Neural progenitor cell (in vitro differentiated cells): ENCODE measurements around the gene FAT4. TPM values are rescaled to one million over a fixed set of nuclear protein-coding genes. Genes with fewer than 3 reads are reported as not detected.

Source experiments
- DNase-seq: peaks from one replicate; pipeline ENCODE4 v3.0.0-alpha.2; 2016; ENCODE audit warnings: low spot score
- H2AFZ ChIP-seq: fragments of 200-600 bp; sonication (generic); replicated peaks from 2 replicates; pipeline ENCODE4 v1.6.1; 2016; ENCODE audit warnings: antibody characterized with exemption
- H3F3A ChIP-seq: fragments of 200-600 bp; sonication (generic); 2 replicates; pipeline ENCODE4 v1.6.1; 2016; ENCODE audit warnings: antibody characterized with exemption, low read depth
- H3K27ac ChIP-seq: fragments of 200-600 bp; sonication (generic); 2 replicates; pipeline ENCODE4 v1.5.1; 2016; ENCODE audit warnings: mild to moderate bottlenecking
- H3K27me3 ChIP-seq: fragments of 200-600 bp; sonication (generic); 2 replicates; pipeline ENCODE4 v1.6.1; 2016; ENCODE audit warnings: mild to moderate bottlenecking, moderate library complexity
- H3K36me3 ChIP-seq: fragments of 200-600 bp; sonication (generic); 2 replicates; pipeline ENCODE4 v1.5.1; 2016
- H3K4me1 ChIP-seq: fragments of 200-600 bp; sonication (generic); 2 replicates; pipeline ENCODE4 v1.6.1; 2016; ENCODE audit warnings: mixed run types
- H3K4me2 ChIP-seq: fragments of 200-600 bp; sonication (generic); 2 replicates; pipeline ENCODE4 v1.6.1; 2016
- H3K4me3 ChIP-seq: fragments of 200-600 bp; sonication (generic); 2 replicates; pipeline ENCODE4 v1.5.1; 2016
- H3K79me2 ChIP-seq: fragments of 200-600 bp; sonication (generic); 2 replicates; pipeline ENCODE4 v1.6.1; 2016; ENCODE audit warnings: low read depth
- H3K9ac ChIP-seq: fragments of 200-600 bp; sonication (generic); 2 replicates; pipeline ENCODE4 v1.6.1; 2016
- H3K9me3 ChIP-seq: fragments of 200-600 bp; sonication (generic); 2 replicates; pipeline ENCODE4 v1.5.1; 2016; ENCODE audit warnings: low read depth
- H4K20me1 ChIP-seq: fragments of 200-600 bp; sonication (generic); 2 replicates; pipeline ENCODE4 v1.6.1; 2016; ENCODE audit warnings: low read depth
- H3K27ac Mint-ChIP-seq: 3 replicates; pipeline ENCODE4 v1.8.0; 2021; ENCODE audit warnings: mixed read lengths
- H3K27me3 Mint-ChIP-seq: 2 replicates; pipeline ENCODE4 v1.8.0; 2022; ENCODE audit warnings: low read depth, mild to moderate bottlenecking, inconsistent platforms, moderate library complexity, mixed read lengths; ENCODE audit not compliant: insufficient read depth
- H3K36me3 Mint-ChIP-seq: 3 replicates; pipeline ENCODE4 v1.8.0; 2021; ENCODE audit warnings: mixed read lengths
- H3K4me1 Mint-ChIP-seq: 3 replicates; pipeline ENCODE4 v1.8.0; 2021; ENCODE audit warnings: mixed read lengths
- H3K4me3 Mint-ChIP-seq: 3 replicates; pipeline ENCODE4 v1.8.0; 2021; ENCODE audit warnings: mild to moderate bottlenecking, moderate library complexity, mixed read lengths
- H3K9me3 Mint-ChIP-seq: 3 replicates; pipeline ENCODE4 v1.8.0; 2020; ENCODE audit warnings: mixed read lengths
- CTCF ChIP-seq: fragments of 200-600 bp; sonication (generic); IDR thresholded peaks from 2 replicates; pipeline ENCODE4 v1.5.1; 2017; ENCODE audit warnings: antibody characterized with exemption, mild to moderate bottlenecking
- EZH2 ChIP-seq: fragments of 200-600 bp; sonication (generic); IDR thresholded peaks from 2 replicates; pipeline ENCODE4 v1.6.1; 2017; ENCODE audit warnings: antibody characterized with exemption, mild to moderate bottlenecking, moderate library complexity
- EZH2phosphoT487 ChIP-seq: fragments of 200-600 bp; sonication (generic); IDR thresholded peaks from 2 replicates; pipeline ENCODE4 v1.6.1; 2017; ENCODE audit warnings: antibody characterized with exemption
- total RNA-seq: library from RNA; depleted of rRNA; stranded (reverse); fragments of >200 nt; gene quantifications from 2 replicates; pipeline ENCODE4 v1.2.3, GENCODE V29; 2015; ENCODE audit warnings: low replicate concordance

FAT4 gene
- total RNA-seq, 1 donor from 2014 or later = 8.5 TPM

DNA sequence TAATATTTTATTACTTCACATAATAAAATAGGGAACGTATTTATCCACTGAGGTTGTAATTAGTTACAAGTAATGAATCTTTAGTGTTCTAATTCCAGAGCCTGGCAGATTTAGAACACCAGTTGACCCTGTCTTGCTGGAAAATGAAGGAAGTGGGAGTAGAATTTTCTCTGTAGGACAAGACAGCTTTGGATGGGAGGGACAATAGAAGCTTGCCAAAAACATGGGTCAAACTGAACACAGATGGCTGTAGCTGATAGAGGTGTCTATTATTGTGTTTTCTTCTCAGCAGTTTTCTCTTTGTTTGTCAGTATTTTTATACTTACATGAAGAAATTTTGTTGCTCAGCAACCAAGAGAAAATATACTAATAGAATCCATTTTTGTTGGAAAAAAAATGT, 20.2 kb downstream of the FAT4 start:
- H3K9me3 ChIP-seq = no peaks in the 10 kb centered on the region
- no peak overlapping the region for H3K27ac Mint-ChIP-seq

DNA sequence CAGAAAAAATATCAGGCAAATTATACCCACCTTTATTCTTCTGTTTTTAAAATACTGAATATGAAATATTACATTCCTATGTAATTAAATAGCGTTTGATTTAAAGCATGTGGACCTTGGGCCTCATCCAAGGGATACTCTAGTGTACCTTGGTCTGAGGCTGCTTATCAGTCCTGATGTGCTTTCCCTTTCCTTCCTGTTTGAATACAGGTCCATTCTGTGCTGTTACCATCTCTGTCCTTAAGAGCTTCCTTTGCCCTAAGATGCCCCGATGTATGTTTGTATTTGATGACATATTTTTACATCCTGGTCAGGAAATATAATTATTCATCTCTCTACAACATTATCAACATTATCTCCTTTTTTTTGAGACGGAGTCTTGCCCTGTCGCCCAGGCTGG, 24.1 kb downstream of the FAT4 start:
- no peak overlapping the region for H3K27ac Mint-ChIP-seq
- H3K4me3 Mint-ChIP-seq = no peak overlapping the region

More for the DNA sequence above, 20.2 kb downstream of the FAT4 start:
- no peaks in the 10 kb centered on the region for H3F3A ChIP-seq
- H4K20me1 ChIP-seq = no peaks in the 10 kb centered on the region
- H3K36me3 Mint-ChIP-seq = peaks cover 2% of the 10 kb centered on the region
- H3K27me3 Mint-ChIP-seq = peaks cover 2% of the 10 kb centered on the region
- peaks cover 3% of the 10 kb centered on the region for H3K4me1 Mint-ChIP-seq
- H3K4me1 ChIP-seq = peaks cover 37% of the 10 kb centered on the region
- TF ChIP-seq CTCF = no peak
- TF ChIP-seq EZH2 = no peak
- TF ChIP-seq EZH2phosphoT487 = no peak
- H3K27ac ChIP-seq = no peak overlapping the region
- no peak for DNase-seq
- peaks cover 50% of the 10 kb centered on the region for H3K79me2 ChIP-seq
- no peak overlapping the region for H3K4me2 ChIP-seq
- H3K4me3 Mint-ChIP-seq = no peak overlapping the region
- no peak overlapping the region for H2AFZ ChIP-seq
- H3K27me3 ChIP-seq = no peaks in the 10 kb centered on the region
- H3K4me3 ChIP-seq = no peak overlapping the region
- no peak overlapping the region for H3K9ac ChIP-seq
- H3K9me3 Mint-ChIP-seq = no peaks in the 10 kb centered on the region
- no peaks in the 10 kb centered on the region for H3K36me3 ChIP-seq

DNA sequence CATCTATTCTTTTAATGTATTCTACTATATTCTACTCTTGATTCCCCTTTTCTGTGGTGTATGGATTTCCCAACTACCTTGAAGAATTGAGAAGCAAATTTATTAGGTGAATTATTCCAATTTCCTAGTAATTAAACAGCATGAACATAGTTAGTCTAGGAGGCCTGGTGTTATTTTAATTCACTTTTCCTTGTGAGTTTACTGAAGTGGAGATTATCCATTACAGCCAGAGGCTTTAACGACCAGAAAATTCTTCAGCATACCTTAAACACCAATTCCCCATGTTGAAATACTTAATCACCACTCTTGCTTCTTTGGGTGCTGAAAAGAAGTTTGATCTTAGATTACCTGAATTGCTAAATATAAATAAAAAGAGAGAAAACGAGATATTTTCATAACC, 29.4 kb downstream of the FAT4 start:
- Mint-ChIP-seq H3K9me3 (no peaks in the 10 kb centered on the region), H3K27ac (no peak overlapping the region), H3K27me3 (no peaks in the 10 kb centered on the region), H3K36me3 (peaks cover 2% of the 10 kb centered on the region), H3K4me1 (peaks cover 27% of the 10 kb centered on the region), H3K4me3 (no peak overlapping the region)
- H4K20me1 ChIP-seq = no peaks in the 10 kb centered on the region
- no peak overlapping the region for H3K4me2 ChIP-seq
- no peaks in the 10 kb centered on the region for H3K9me3 ChIP-seq
- H3K4me3 ChIP-seq = no peak overlapping the region
- peak overlapping the region; percentile 41 for H3K27ac ChIP-seq
- H3K9ac ChIP-seq = no peak overlapping the region
- H2AFZ ChIP-seq = no peak overlapping the region
- no peak for DNase-seq
- H3K4me1 ChIP-seq = peaks cover 60% of the 10 kb centered on the region
- peaks cover 63% of the 10 kb centered on the region for H3K79me2 ChIP-seq
- H3K36me3 ChIP-seq = no peaks in the 10 kb centered on the region
- H3K27me3 ChIP-seq = no peaks in the 10 kb centered on the region
- H3F3A ChIP-seq = peaks cover 29% of the 10 kb centered on the region
- no peak for TF ChIP-seq EZH2phosphoT487
- no peak for TF ChIP-seq EZH2
- TF ChIP-seq CTCF = no peak

More for the DNA sequence above, 24.1 kb downstream of the FAT4 start:
- Histone ChIP-seq H3K79me2 (peaks cover 53% of the 10 kb centered on the region), H3K4me2 (no peak overlapping the region), H3K4me1 (peaks cover 42% of the 10 kb centered on the region), H2AFZ (no peak overlapping the region), H3K27ac (peak overlapping the region; percentile 2), H3F3A (peaks cover 4% of the 10 kb centered on the region), H3K36me3 (no peaks in the 10 kb centered on the region), H4K20me1 (no peaks in the 10 kb centered on the region), H3K9me3 (no peaks in the 10 kb centered on the region), H3K9ac (no peak overlapping the region), H3K27me3 (no peaks in the 10 kb centered on the region), H3K4me3 (no peak overlapping the region)
- H3K4me1 Mint-ChIP-seq = peaks cover 4% of the 10 kb centered on the region
- no peak for TF ChIP-seq EZH2
- no peak for TF ChIP-seq EZH2phosphoT487
- no peak for TF ChIP-seq CTCF
- peaks cover 2% of the 10 kb centered on the region for H3K27me3 Mint-ChIP-seq
- peaks cover 5% of the 10 kb centered on the region for H3K36me3 Mint-ChIP-seq
- no peaks in the 10 kb centered on the region for H3K9me3 Mint-ChIP-seq
- DNase-seq = no peak
